ENCODE measurements around the gene CCNE1.

GRCh38 chr19:29773141-29773540 is 38.6 kb upstream of the CCNE1 start:
- TF ChIP-seq CTCF (IDR thresholded peaks at IDR 0.05) (no peak), EP300 (IDR thresholded peaks at IDR 0.05) (no peak)

Measured in gastroesophageal sphincter (tissue), 3 donors.